PC-9 (cell line): Measurements from ENCODE around the gene C11orf58.

Experiments used
- EZH2 ChIP-seq: fragments of 200-600 bp; sonication (generic); IDR thresholded peaks from 2 replicates; pipeline ENCODE4 v1.8.0; 2017; ENCODE audit warnings: antibody characterized with exemption, low read depth
- TF ChIP-seq, protein P1 (sequence below): fragments of 200-600 bp; sonication (generic); conservative IDR thresholded peaks from 2 replicates; pipeline ENCODE4 v1.6.1; 2017; ENCODE audit warnings: mixed run types, antibody characterized with exemption, mild to moderate bottlenecking, moderate library complexity

GRCh38 chr11:16744128-16744725 lies 5.8 kb downstream of the C11orf58 start:
- TF ChIP-seq, protein P1, sequence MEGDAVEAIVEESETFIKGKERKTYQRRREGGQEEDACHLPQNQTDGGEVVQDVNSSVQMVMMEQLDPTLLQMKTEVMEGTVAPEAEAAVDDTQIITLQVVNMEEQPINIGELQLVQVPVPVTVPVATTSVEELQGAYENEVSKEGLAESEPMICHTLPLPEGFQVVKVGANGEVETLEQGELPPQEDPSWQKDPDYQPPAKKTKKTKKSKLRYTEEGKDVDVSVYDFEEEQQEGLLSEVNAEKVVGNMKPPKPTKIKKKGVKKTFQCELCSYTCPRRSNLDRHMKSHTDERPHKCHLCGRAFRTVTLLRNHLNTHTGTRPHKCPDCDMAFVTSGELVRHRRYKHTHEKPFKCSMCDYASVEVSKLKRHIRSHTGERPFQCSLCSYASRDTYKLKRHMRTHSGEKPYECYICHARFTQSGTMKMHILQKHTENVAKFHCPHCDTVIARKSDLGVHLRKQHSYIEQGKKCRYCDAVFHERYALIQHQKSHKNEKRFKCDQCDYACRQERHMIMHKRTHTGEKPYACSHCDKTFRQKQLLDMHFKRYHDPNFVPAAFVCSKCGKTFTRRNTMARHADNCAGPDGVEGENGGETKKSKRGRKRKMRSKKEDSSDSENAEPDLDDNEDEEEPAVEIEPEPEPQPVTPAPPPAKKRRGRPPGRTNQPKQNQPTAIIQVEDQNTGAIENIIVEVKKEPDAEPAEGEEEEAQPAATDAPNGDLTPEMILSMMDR = no peak
- TF ChIP-seq EZH2 = no peak
